SK-N-MC (cell line): Measurements from ENCODE around the gene GRAMD4.

Experiments
- EZH2 ChIP-seq: fragments of 200-600 bp; sonication (generic); IDR thresholded peaks from one replicate; pipeline ENCODE4 v1.6.1; 2017; ENCODE audit warnings: antibody characterized with exemption
- FOXP2 ChIP-seq: optimal IDR thresholded peaks from 2 replicates; pipeline ENCODE3; 2011; ENCODE audit warnings: mild to moderate bottlenecking, moderate library complexity; ENCODE audit not compliant: insufficient read depth; ENCODE audit errors: extremely low read length, control extremely low read depth
- POLR2AphosphoS5 ChIP-seq: IDR thresholded peaks from 2 replicates; pipeline ENCODE4 v1.6.1; 2012; ENCODE audit warnings: mild to moderate bottlenecking, low read depth, low read length, borderline replicate concordance

DNA sequence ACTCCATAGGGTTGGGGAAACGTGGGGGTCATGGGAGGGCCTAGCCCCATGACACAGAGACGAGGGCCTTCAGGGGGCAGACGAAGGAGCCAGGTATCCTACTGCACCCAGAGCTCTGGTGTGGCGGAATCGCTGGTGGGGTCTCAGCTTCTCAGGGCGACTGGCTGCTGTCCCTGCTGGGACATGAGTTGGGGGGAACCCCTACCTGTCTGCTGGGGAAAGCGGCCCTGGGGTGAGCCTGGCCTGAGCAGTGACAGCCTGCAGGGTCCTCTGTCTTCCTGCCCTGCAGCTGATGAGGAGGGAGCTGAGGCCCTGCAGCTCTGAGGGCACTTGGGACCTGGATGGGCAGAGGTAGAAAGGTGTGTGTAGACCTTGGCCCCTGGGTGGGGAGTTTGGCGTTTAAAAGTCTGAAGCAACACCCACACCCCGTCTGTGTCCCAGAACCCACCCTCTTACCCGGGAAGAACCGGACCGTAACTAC, 33.6 kb upstream of the GRAMD4 start:
- no peak for TF ChIP-seq POLR2AphosphoS5
- TF ChIP-seq EZH2 = no peak
- no peak for TF ChIP-seq FOXP2
